VCaP (cell line): ENCODE measurements around the gene GAS7.

Experiments
- H3K27ac ChIP-seq: fragments of 450-650 bp; 2 replicates; pipeline ENCODE4 v1.5.1; 2017
- CTCF ChIP-seq: fragments of 450-650 bp; conservative IDR thresholded peaks from 2 replicates; pipeline ENCODE4 v1.5.1; 2017; ENCODE audit warnings: mild to moderate bottlenecking, moderate library complexity

GAS7 gene

GRCh38 chr17:9878786-9879525, 319.4 kb downstream of the GAS7 start:
- H3K27ac ChIP-seq, result no peak overlapping the region
- TF ChIP-seq CTCF, result no peak

- TF ChIP-seq CTCF, result no peak
- H3K27ac ChIP-seq, result no peak overlapping the region
These were observed 320.1 kb downstream of the GAS7 start for GRCh38 chr17:9878356-9878755.

- no peak overlapping the region for H3K27ac ChIP-seq
- no peak for TF ChIP-seq CTCF
These were observed 323.0 kb downstream of the GAS7 start for GRCh38 chr17:9875441-9875840.

GRCh38 chr17:9874722-9875121, 323.7 kb downstream of the GAS7 start:
- no peak overlapping the region for H3K27ac ChIP-seq
- no peak for TF ChIP-seq CTCF

- H3K27ac ChIP-seq, result no peak overlapping the region
- TF ChIP-seq CTCF, result no peak
These were observed 325.6 kb downstream of the GAS7 start for GRCh38 chr17:9872852-9873251.

GRCh38 chr17:9868552-9868951, 329.9 kb downstream of the GAS7 start:
- no peak for TF ChIP-seq CTCF
- no peak overlapping the region for H3K27ac ChIP-seq

- H3K27ac ChIP-seq, result no peak overlapping the region
- TF ChIP-seq CTCF, result no peak
These were observed 332.8 kb downstream of the GAS7 start for GRCh38 chr17:9865586-9865985.
